Measurements from ENCODE around the gene METTL22. TPM values are rescaled to one million over a fixed set of nuclear protein-coding genes. Genes with fewer than 3 reads are reported as not detected.

The METTL22 gene
- total RNA-seq, 1 donor from 2014 or later: 49.6 TPM

DNA sequence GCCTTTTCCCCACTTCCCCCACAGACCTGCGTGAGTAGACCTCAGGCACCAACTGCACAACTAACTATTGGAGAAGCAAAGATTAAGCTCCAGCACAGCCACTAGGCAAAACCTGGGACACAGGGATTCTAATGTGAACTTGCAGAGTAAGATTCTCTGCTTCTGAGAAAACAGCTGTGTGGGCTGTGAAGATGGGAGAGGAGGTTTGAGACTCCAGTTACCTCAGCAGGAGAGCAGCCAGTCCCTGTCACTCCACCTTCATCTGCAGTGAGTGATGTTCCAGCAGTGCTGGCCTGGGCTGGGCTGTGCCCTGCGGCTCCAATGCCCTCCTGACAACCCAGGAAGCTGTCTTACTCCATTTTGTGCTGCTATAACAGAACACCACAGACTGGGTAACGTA is 34.9 kb downstream of the METTL22 start:
- intact Hi-C loops (cut with micrococcal nuclease): loop anchor here (5.0 kb wide), 1 partner anchor 89 kb away; no protein-coding TSS in a partner anchor
- peaks cover 5% of the 10 kb centered on the region for H3K4me1 Mint-ChIP-seq

DNA sequence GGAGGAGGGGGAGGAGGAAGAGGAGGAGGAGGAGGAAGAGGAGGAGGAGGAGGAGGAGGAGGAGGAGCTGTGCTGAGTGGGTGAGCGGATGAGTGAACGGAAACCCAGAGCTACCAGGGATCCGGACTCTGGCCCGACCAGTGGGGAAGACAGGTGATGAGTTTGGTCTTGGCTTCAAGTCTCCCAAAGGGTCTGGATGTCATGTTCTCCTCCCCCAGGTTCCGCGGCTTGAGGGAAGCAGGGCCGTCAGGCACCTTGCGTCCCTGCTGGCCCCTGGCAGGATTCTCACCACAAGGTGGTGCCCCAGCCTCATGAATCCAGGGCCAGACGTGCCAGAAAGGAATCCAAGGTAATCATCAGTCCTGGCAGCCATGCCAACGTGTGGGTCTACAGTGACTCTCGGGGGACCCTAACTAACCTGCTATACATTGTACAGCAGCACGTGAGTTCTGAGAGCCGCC is 39.4 kb downstream of the METTL22 start:
- Mint-ChIP-seq H3K9me3 (no peaks in the 10 kb centered on the region), H3K27me3 (no peaks in the 10 kb centered on the region), H3K4me1 (no peaks in the 10 kb centered on the region), H3K27ac (no peak overlapping the region), H3K36me3 (ENCODE audit: low read depth) (no peaks in the 10 kb centered on the region), H3K4me3 (no peak overlapping the region)
- intact Hi-C loops (cut with micrococcal nuclease): loop anchor here (1.0 kb wide), 3 partner anchors 131 to 474 kb away; no protein-coding TSS in a partner anchor
- TF ChIP-seq, protein P1, sequence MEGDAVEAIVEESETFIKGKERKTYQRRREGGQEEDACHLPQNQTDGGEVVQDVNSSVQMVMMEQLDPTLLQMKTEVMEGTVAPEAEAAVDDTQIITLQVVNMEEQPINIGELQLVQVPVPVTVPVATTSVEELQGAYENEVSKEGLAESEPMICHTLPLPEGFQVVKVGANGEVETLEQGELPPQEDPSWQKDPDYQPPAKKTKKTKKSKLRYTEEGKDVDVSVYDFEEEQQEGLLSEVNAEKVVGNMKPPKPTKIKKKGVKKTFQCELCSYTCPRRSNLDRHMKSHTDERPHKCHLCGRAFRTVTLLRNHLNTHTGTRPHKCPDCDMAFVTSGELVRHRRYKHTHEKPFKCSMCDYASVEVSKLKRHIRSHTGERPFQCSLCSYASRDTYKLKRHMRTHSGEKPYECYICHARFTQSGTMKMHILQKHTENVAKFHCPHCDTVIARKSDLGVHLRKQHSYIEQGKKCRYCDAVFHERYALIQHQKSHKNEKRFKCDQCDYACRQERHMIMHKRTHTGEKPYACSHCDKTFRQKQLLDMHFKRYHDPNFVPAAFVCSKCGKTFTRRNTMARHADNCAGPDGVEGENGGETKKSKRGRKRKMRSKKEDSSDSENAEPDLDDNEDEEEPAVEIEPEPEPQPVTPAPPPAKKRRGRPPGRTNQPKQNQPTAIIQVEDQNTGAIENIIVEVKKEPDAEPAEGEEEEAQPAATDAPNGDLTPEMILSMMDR (IDR thresholded peaks at IDR 0.05): no peak
- CTCF ChIA-PET: interaction anchor here (0.7 to 1.9 kb wide), 3 partner anchors 131 to 221 kb away, joined by 3 to 8 read pairs (median 3); partner anchors contain the start of gene LITAFD
- DNase-seq (no peak), ATAC-seq (ENCODE audit: low read depth) (peak; percentile 45)
- POLR2A ChIA-PET: interaction anchor here (0.6 kb wide), 1 partner anchor 136 kb away, joined by 3 read pairs; no protein-coding TSS in a partner anchor

More for the DNA sequence above, 34.9 kb downstream of the METTL22 start:
- Mint-ChIP-seq H3K27ac (no peak overlapping the region), H3K36me3 (ENCODE audit: low read depth) (peaks cover 2% of the 10 kb centered on the region), H3K27me3 (no peaks in the 10 kb centered on the region), H3K4me3 (no peak overlapping the region), H3K9me3 (no peaks in the 10 kb centered on the region)
- TF ChIP-seq, protein P1 (IDR thresholded peaks at IDR 0.05): no peak
- ATAC-seq (ENCODE audit: low read depth) (no peak), DNase-seq (no peak)
- ChIA-PET POLR2A (no interaction called here), CTCF (no interaction called here)

DNA sequence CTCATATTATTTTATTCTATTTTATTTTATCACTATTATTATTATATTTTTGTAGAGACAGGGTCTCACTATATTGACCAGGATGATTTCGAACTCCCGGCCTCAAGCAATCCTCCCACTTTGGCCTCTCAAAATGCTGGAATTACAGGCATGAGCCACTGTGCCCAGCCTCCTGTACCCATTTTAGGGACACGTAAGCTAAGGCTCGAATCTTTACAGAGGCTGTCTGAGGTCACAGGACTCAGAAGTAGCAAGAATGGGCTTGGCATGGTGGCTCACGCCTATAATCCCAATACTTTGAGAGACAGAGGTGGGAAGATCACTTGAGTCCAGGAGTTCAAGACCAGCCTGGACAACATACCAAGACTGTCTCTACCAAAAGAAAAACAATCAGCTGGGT is 40.2 kb downstream of the METTL22 start:
- H3K4me1 Mint-ChIP-seq: no peaks in the 10 kb centered on the region
- ATAC-seq (ENCODE audit: low read depth): no peak
- H3K36me3 Mint-ChIP-seq (ENCODE audit: low read depth): no peaks in the 10 kb centered on the region
- H3K27ac Mint-ChIP-seq: no peak overlapping the region
- TF ChIP-seq, protein P1 (IDR thresholded peaks at IDR 0.05): no peak
- no peak overlapping the region for H3K4me3 Mint-ChIP-seq
- ChIA-PET CTCF (interaction anchor here (1.7 to 1.9 kb wide), 2 partner anchors 218 to 220 kb away, joined by 8 to 9 read pairs; partner anchors contain the start of gene LITAFD), POLR2A (no interaction called here)
- intact Hi-C loops (cut with micrococcal nuclease): loop anchor here (1.0 kb wide), 3 partner anchors 131 to 474 kb away; no protein-coding TSS in a partner anchor
- H3K27me3 Mint-ChIP-seq: no peaks in the 10 kb centered on the region
- no peak for DNase-seq
- no peaks in the 10 kb centered on the region for H3K9me3 Mint-ChIP-seq

DNA sequence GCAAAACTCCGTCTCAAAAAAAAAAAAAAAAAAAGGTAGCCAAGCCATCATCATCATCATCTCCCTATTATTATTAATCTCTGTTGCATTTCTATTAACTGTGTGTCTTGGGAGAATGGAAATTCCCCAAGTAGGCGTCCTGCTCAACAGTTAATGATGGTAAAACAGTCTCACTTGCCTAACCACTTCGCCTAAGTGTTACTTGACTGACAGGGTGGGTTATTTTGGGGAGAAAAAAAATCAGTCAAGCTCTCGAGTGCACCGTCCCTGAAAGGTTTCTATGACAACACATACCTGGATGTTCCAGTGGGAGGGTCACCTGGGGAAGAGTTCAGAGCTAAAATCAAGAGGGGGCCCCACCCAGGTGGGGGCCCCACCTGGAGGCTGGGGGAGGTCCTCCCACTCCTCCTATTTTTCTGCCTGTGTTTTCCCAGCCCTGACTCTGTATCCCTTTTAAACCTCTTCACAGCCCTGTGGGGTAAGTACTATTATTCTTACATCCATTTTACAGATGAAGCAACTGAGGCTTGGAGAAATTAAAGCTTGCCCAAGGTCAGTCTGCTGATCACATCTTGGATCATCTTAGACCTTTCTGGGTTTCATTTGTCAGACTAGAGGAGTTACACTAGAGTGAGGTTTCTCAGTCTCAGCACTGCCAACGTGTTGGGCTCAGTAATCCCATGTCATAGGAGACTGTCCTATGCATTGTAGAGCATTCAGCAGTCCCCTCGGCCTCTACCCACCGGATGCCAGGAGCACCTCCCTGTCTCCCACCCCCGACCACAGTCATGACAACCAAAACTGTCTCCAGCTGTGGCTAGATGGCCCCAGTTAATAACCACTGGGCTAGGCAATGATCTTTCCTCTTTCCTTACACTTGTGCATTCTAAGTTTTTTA is 41.9 kb downstream of the METTL22 start:
- intact Hi-C loops (cut with micrococcal nuclease): no loop called here
- ATAC-seq (ENCODE audit: low read depth): no peak
- H3K4me3 Mint-ChIP-seq: no peak overlapping the region
- peaks cover 7% of the 10 kb centered on the region for H3K36me3 Mint-ChIP-seq (ENCODE audit: low read depth)
- ChIA-PET CTCF (interaction anchor here (0.5 kb wide), 1 partner anchor 210 kb away, joined by 4 read pairs; no protein-coding TSS in a partner anchor), POLR2A (no interaction called here)
- H3K27ac Mint-ChIP-seq: no peak overlapping the region
- no peaks in the 10 kb centered on the region for H3K9me3 Mint-ChIP-seq
- TF ChIP-seq, protein P1 (IDR thresholded peaks at IDR 0.05): no peak
- H3K4me1 Mint-ChIP-seq: no peaks in the 10 kb centered on the region
- H3K27me3 Mint-ChIP-seq: no peaks in the 10 kb centered on the region
- DNase-seq: no peak

DNA sequence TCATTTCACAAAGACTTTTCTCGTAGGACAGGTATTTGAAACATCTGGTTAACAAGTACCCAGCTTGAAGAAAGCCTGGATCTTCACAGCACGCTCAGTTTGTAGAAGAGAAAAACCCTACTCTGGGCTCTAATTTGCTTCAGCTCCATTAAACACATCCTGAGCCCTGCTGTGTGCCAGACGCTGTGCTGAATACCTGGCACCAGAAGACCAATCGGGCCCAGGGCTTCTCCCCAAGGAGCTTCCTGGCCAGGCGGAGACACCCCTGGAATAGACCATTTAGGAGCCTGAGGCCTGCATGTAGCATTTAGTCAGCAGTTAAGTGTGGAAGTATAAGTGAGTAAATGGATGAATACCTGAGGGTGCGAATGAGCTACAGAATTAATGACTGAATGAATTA is 44.0 kb downstream of the METTL22 start:
- H3K4me3 Mint-ChIP-seq: no peak overlapping the region
- no peaks in the 10 kb centered on the region for H3K4me1 Mint-ChIP-seq
- DNase-seq: no peak
- H3K36me3 Mint-ChIP-seq (ENCODE audit: low read depth): peaks cover 7% of the 10 kb centered on the region
- ChIA-PET POLR2A (no interaction called here), CTCF (no interaction called here)
- no peak overlapping the region for H3K27ac Mint-ChIP-seq
- no peaks in the 10 kb centered on the region for H3K9me3 Mint-ChIP-seq
- TF ChIP-seq, protein P1 (IDR thresholded peaks at IDR 0.05): no peak
- H3K27me3 Mint-ChIP-seq: no peaks in the 10 kb centered on the region
- ATAC-seq (ENCODE audit: low read depth): no peak
- intact Hi-C loops (cut with micrococcal nuclease): no loop called here
